Activated CD4-positive, alpha-beta T cell treated with anti-CD3 and anti-CD28 coated beads, Interleukin-2, amount 10 ng/mL, durations not matched to agents 7 days and 5 days (primary cell): ENCODE data around the gene LRRC75A. TPM values are rescaled to one million over a fixed set of nuclear protein-coding genes. Genes with fewer than 3 reads are reported as not detected.
A peak's percentile ranks its signal among the peaks of the same experiment; 100 is the strongest.

Experiments
- CTCF ChIA-PET: fragments of 350-600 bp; sonication (Branson Sonifier 250); formaldehyde crosslinking; loops from one replicate; lab custom pipeline; 2021; ENCODE audit warnings: antibody characterized with exemption; lab: Charles Lee
- POLR2A ChIA-PET: fragments of 350-600 bp; sonication (Branson Sonifier 250); formaldehyde crosslinking; loops from one replicate; lab custom pipeline; 2021; ENCODE audit warnings: antibody characterized with exemption; lab: Charles Lee
- DNase-seq: peaks from one replicate; pipeline ENCODE4 v3.0.0-alpha.2; 2020
- H3K27ac Mint-ChIP-seq: one replicate; pipeline ENCODE4 v1.8.0; 2021; ENCODE audit warnings: mild to moderate bottlenecking, moderate library complexity, mixed read lengths
- H3K27me3 Mint-ChIP-seq: one replicate; pipeline ENCODE4 v1.8.0; 2021; ENCODE audit warnings: mixed read lengths
- H3K36me3 Mint-ChIP-seq: one replicate; pipeline ENCODE4 v1.8.0; 2021; ENCODE audit warnings: low read depth, mixed read lengths
- H3K4me1 Mint-ChIP-seq: one replicate; pipeline ENCODE4 v1.8.0; 2021; ENCODE audit warnings: mixed read lengths
- H3K4me3 Mint-ChIP-seq: one replicate; pipeline ENCODE4 v1.8.0; 2021; ENCODE audit warnings: mild to moderate bottlenecking, moderate library complexity, mixed read lengths
- H3K9me3 Mint-ChIP-seq: one replicate; pipeline ENCODE4 v1.8.0; 2021; ENCODE audit warnings: mixed read lengths
- total RNA-seq, 2 experiments: library from RNA; stranded (reverse); gene quantifications; one replicate each; pipeline ENCODE4 v1.2.3, GENCODE V29; 2021

The LRRC75A gene
- total RNA-seq, 2 experiments from 2014 or later = 1.7 to 2.0 TPM

- no peak for DNase-seq
- Mint-ChIP-seq H3K36me3 (no peaks in the 10 kb centered on the region), H3K27ac (no peak overlapping the region), H3K27me3 (no peaks in the 10 kb centered on the region), H3K9me3 (no peaks in the 10 kb centered on the region), H3K4me1 (no peaks in the 10 kb centered on the region), H3K4me3 (no peak overlapping the region)
- CTCF ChIA-PET = interaction anchor here (0.7 to 2.9 kb wide), 2 partner anchors 12 to 15 kb away, joined by 3 to 15 read pairs; no protein-coding TSS in a partner anchor
- POLR2A ChIA-PET = no interaction called here
Measured at GRCh38 chr17:16465052-16465312, 27.0 kb downstream of the LRRC75A start.

DNA sequence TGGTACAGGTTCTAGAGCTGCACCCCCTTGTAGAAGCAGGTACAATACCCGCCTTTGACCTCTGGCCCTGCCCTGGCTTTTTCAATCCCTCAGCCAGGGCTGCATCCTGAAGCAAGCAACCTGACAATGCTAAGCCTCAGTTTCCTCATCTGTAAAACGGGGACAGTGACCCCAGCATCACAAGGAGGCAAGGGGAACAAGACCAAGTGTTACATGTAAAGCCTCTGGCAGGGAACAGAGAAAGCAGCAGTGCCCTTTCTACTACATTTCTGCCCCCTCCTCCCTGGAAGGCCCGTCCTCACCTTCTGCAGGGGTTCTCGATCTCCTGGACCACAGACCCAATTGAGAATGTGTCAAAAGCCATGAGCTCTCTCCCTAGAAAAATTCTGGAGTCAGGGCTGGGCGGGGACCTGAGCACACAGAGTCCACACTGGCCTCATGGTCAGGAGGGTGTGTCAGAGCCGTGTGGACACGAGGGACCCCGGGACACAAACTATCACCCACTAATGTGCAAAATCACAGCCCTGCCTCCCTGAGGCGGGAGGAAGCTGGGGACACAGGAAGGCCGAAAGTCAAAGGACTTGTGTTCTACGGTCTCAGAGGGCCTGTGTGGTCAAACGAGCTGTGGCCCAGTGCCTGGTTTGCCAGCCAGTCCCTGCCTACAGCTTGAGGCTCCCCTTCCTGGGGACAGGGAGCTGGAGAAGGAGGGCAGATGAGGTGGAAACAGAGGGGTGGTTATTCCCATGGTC lies 27.5 kb downstream of the LRRC75A start:
- DNase-seq = no peak
- Mint-ChIP-seq H3K27ac (no peak overlapping the region), H3K4me3 (no peak overlapping the region), H3K9me3 (no peaks in the 10 kb centered on the region), H3K4me1 (no peaks in the 10 kb centered on the region), H3K27me3 (no peaks in the 10 kb centered on the region), H3K36me3 (no peaks in the 10 kb centered on the region)
- CTCF ChIA-PET = interaction anchor here (0.7 to 2.9 kb wide), 2 partner anchors 11 to 14 kb away, joined by 3 to 15 read pairs; no protein-coding TSS in a partner anchor
- POLR2A ChIA-PET = no interaction called here

- ChIA-PET POLR2A (no interaction called here), CTCF (interaction anchor here (0.5 to 2.9 kb wide), 3 partner anchors 10 to 144 kb away, joined by 3 to 15 read pairs (median 3); no protein-coding TSS in a partner anchor)
- Mint-ChIP-seq H3K9me3 (no peaks in the 10 kb centered on the region), H3K4me1 (no peaks in the 10 kb centered on the region), H3K27me3 (no peaks in the 10 kb centered on the region), H3K36me3 (no peaks in the 10 kb centered on the region), H3K27ac (no peak overlapping the region), H3K4me3 (no peak overlapping the region)
- no peak for DNase-seq
Measured at GRCh38 chr17:16463358-16464302, 28.4 kb downstream of the LRRC75A start.

DNA sequence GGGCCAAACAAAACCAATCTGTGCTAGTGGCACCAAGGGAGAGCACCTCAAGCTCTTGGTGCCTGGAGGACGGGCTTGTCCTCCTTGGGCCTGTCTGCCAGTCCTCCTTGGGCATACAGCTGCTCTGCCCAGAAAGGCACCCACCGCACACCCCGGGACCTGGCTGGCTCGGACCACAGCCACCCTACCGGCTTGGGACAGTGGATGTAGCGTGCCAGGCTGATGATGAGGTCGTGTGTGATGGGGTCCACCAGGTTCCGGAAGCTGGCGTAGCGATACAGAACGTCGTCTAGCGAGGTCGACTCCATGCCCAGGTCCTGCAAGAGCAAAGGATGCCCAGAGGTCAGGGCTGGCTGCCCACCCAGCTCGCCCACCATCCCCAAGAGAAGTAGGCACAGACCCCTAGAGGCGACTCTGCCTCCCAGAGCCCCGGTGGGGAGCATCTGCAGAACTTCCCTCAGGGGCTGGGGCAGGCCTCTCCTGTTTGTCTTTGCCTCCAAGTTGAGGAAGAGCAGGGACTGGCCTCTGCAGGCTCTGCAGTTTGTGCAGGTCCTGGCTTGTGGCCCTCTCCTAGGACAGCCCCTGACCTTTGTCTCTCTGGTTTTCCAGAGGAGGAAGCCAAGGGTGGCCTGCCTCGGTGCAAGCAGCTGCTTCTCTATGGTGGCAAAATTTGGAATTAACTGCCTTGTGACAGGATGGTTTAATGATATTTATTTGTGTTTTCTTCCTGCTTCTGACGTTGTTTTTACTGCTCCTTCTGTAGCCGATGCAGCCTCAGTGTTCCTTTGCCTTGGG lies 29.7 kb downstream of the LRRC75A start:
- CTCF ChIA-PET = interaction anchor here (1.0 to 2.1 kb wide), 2 partner anchors 9 to 17 kb away, joined by 3 to 10 read pairs; no protein-coding TSS in a partner anchor

GRCh38 chr17:16461606-16461866 lies 30.5 kb downstream of the LRRC75A start:
- Mint-ChIP-seq H3K27me3 (no peaks in the 10 kb centered on the region), H3K4me3 (no peak overlapping the region), H3K27ac (peak overlapping the region; percentile 54), H3K9me3 (no peaks in the 10 kb centered on the region), H3K4me1 (no peaks in the 10 kb centered on the region), H3K36me3 (no peaks in the 10 kb centered on the region)
- ChIA-PET POLR2A (no interaction called here), CTCF (interaction anchor here (1.0 to 2.1 kb wide), 3 partner anchors 9 to 16 kb away, joined by 3 to 10 read pairs (median 4); no protein-coding TSS in a partner anchor)
- DNase-seq = no peak

More for the DNA sequence above, 29.7 kb downstream of the LRRC75A start:
- H3K4me1 Mint-ChIP-seq = no peaks in the 10 kb centered on the region
- H3K36me3 Mint-ChIP-seq = no peaks in the 10 kb centered on the region
- no peaks in the 10 kb centered on the region for H3K9me3 Mint-ChIP-seq
- POLR2A ChIA-PET = no interaction called here
- no peak overlapping the region for H3K4me3 Mint-ChIP-seq
- H3K27me3 Mint-ChIP-seq = no peaks in the 10 kb centered on the region
- DNase-seq = no peak
- no peak overlapping the region for H3K27ac Mint-ChIP-seq

- CTCF ChIA-PET = interaction anchor here (1.0 to 2.1 kb wide), 3 partner anchors 8 to 16 kb away, joined by 3 to 10 read pairs (median 4); no protein-coding TSS in a partner anchor
- H3K36me3 Mint-ChIP-seq = no peaks in the 10 kb centered on the region
- no peak for DNase-seq
- H3K4me1 Mint-ChIP-seq = no peaks in the 10 kb centered on the region
- no peaks in the 10 kb centered on the region for H3K9me3 Mint-ChIP-seq
- no peak overlapping the region for H3K27ac Mint-ChIP-seq
- H3K4me3 Mint-ChIP-seq = no peak overlapping the region
- POLR2A ChIA-PET = no interaction called here
- H3K27me3 Mint-ChIP-seq = no peaks in the 10 kb centered on the region
Measured at GRCh38 chr17:16460796-16461605, 31.0 kb downstream of the LRRC75A start.

DNA sequence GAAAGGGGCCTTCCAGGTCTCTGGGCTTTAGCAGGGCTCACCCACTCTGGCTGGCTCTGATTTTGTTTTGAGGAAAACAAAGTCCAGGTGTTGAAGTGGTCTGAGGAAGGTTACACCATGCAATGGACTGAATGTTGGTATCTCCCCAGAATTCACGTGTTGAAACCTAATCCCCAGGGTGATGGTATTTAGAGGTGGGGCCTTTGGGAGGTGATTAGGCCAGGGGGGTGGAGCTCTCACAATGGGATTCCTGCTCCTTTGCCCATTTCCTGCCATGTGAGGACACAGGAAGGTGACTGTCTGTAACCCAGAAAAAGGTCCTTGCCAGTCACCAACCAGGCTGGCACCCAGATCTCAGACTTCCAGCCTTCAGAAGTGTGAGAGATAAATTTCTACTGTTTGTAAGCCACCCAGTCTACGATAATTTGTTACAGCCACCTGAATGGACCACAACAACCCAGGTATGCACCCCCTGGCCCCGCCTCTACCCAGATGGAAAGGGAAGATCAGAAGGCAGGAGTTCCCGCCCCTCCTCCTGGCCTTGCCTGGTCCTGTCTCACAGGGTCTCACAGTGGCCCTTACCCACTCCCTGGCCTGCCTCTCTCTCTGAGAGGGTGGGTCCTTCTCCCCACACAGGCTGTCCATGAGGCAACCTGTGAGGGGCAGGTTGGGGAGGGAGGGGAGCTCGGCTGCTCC lies 32.0 kb downstream of the LRRC75A start:
- H3K27me3 Mint-ChIP-seq = no peaks in the 10 kb centered on the region
- no peak for DNase-seq
- CTCF ChIA-PET = interaction anchor here (0.6 to 1.6 kb wide), 2 partner anchors 13 to 27 kb away, joined by 3 to 4 read pairs; no protein-coding TSS in a partner anchor

DNA sequence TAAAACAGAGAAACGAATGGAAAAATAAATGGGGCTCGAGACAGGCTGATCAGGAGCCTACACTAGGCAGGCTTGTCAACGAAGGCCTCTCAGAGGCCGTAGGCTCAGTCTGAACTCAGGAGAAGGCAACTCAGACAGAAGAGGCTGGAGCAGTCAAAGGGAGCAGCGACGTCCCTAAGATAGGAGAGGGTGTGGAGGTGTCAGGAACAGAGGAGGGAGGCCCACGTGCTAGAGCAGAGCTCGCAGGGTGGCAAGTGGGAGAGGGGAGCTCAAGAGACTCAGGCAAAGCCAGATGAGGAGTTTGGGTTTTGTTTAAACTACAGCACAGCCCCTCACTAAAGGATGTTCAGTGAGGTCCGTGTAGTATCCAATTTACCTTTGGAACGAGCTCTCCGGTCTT lies 32.7 kb downstream of the LRRC75A start:
- Mint-ChIP-seq H3K9me3 (no peaks in the 10 kb centered on the region), H3K27ac (no peak overlapping the region), H3K36me3 (no peaks in the 10 kb centered on the region), H3K27me3 (no peaks in the 10 kb centered on the region), H3K4me1 (no peaks in the 10 kb centered on the region), H3K4me3 (no peak overlapping the region)
- ChIA-PET CTCF (no interaction called here), POLR2A (no interaction called here)
- DNase-seq = no peak

More for the DNA sequence above, 32.0 kb downstream of the LRRC75A start:
- POLR2A ChIA-PET = no interaction called here
- no peaks in the 10 kb centered on the region for H3K9me3 Mint-ChIP-seq
- H3K36me3 Mint-ChIP-seq = no peaks in the 10 kb centered on the region
- no peak overlapping the region for H3K4me3 Mint-ChIP-seq
- H3K27ac Mint-ChIP-seq = peak overlapping the region; percentile 9
- no peaks in the 10 kb centered on the region for H3K4me1 Mint-ChIP-seq

GRCh38 chr17:16456742-16457316 lies 35.2 kb downstream of the LRRC75A start:
- DNase-seq = no peak
- Mint-ChIP-seq H3K4me3 (no peak overlapping the region), H3K27ac (no peak overlapping the region), H3K27me3 (no peaks in the 10 kb centered on the region), H3K4me1 (peaks cover 4% of the 10 kb centered on the region), H3K36me3 (peaks cover 4% of the 10 kb centered on the region), H3K9me3 (no peaks in the 10 kb centered on the region)
- POLR2A ChIA-PET = no interaction called here
- CTCF ChIA-PET = no interaction called here

GRCh38 chr17:16455997-16456741 lies 35.8 kb downstream of the LRRC75A start:
- no peaks in the 10 kb centered on the region for H3K27me3 Mint-ChIP-seq
- CTCF ChIA-PET = no interaction called here
- H3K4me1 Mint-ChIP-seq = peaks cover 4% of the 10 kb centered on the region
- POLR2A ChIA-PET = no interaction called here
- no peak overlapping the region for H3K27ac Mint-ChIP-seq
- no peak overlapping the region for H3K4me3 Mint-ChIP-seq
- peaks cover 4% of the 10 kb centered on the region for H3K36me3 Mint-ChIP-seq
- no peak for DNase-seq
- H3K9me3 Mint-ChIP-seq = no peaks in the 10 kb centered on the region

- Mint-ChIP-seq H3K4me3 (no peak overlapping the region), H3K9me3 (no peaks in the 10 kb centered on the region), H3K27ac (peak overlapping the region; percentile 71), H3K4me1 (peaks cover 10% of the 10 kb centered on the region), H3K27me3 (no peaks in the 10 kb centered on the region), H3K36me3 (peaks cover 10% of the 10 kb centered on the region)
- ChIA-PET POLR2A (no interaction called here), CTCF (interaction anchor here (0.5 to 4.1 kb wide), 7 partner anchors 8 to 94 kb away, joined by 3 to 27 read pairs (median 6); no protein-coding TSS in a partner anchor)
- no peak for DNase-seq
Measured at GRCh38 chr17:16453493-16453851, 38.5 kb downstream of the LRRC75A start.
